ENCODE data around the gene FAM83E.

FAM83E gene

GRCh38 chr19:48635966-48636858 lies 21.3 kb upstream of the FAM83E start:
- peak overlapping the region; percentile 63 for H3K4me3 ChIP-seq (ENCODE audit: control insufficient read depth, low read depth, low read length)
- no peak for TF ChIP-seq CTCF (IDR thresholded peaks at IDR 0.05; ENCODE audit: control insufficient read depth, insufficient read depth, low read depth, low read length, missing control alignments)
- DNase-seq (ENCODE audit: low read depth): no peak

GRCh38 chr19:48635263-48635965 lies 20.5 kb upstream of the FAM83E start:
- peak overlapping the region; percentile 63 for H3K4me3 ChIP-seq (ENCODE audit: control insufficient read depth, low read depth, low read length)
- no peak for DNase-seq (ENCODE audit: low read depth)
- TF ChIP-seq CTCF (IDR thresholded peaks at IDR 0.05; ENCODE audit: control insufficient read depth, insufficient read depth, low read depth, low read length, missing control alignments): no peak

GRCh38 chr19:48634424-48635262 lies 19.8 kb upstream of the FAM83E start:
- DNase-seq (ENCODE audit: low read depth): peak; percentile 80
- peak overlapping the region; percentile 27 for H3K4me3 ChIP-seq (ENCODE audit: control insufficient read depth, low read depth, low read length)
- no peak for TF ChIP-seq CTCF (IDR thresholded peaks at IDR 0.05; ENCODE audit: control insufficient read depth, insufficient read depth, low read depth, low read length, missing control alignments)

- no peak for TF ChIP-seq CTCF (IDR thresholded peaks at IDR 0.05; ENCODE audit: control insufficient read depth, insufficient read depth, low read depth, low read length, missing control alignments)
- peak overlapping the region; percentile 20 for H3K4me3 ChIP-seq (ENCODE audit: control insufficient read depth, low read depth, low read length)
- no peak for DNase-seq (ENCODE audit: low read depth)
Measured at GRCh38 chr19:48634036-48634342, 19.1 kb upstream of the FAM83E start.

GRCh38 chr19:48633148-48634035 lies 18.5 kb upstream of the FAM83E start:
- no peak for TF ChIP-seq CTCF (IDR thresholded peaks at IDR 0.05; ENCODE audit: control insufficient read depth, insufficient read depth, low read depth, low read length, missing control alignments)
- DNase-seq (ENCODE audit: low read depth): no peak
- H3K4me3 ChIP-seq (ENCODE audit: control insufficient read depth, low read depth, low read length): no peak overlapping the region
